ENCODE data around the gene EFHD1.

The EFHD1 gene

DNA sequence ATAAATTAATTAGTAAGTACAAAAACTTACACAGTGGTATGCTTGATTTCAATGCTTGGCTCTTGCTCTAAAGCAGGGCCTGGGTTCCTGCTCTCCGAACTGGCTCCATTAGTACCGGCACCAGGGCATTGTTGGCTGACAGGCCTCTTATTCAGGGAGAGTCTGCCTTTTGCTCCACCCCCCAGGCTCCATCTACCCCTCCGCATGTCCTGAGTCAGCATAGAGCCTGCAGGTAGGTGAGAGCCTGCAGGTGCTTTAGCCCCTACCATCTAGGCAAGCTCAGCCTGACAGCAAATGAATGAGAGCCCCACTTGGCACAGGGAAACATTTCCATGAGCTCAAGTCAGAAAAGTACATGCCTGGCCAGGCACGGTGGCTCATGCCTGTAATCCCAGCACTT lies 35.1 kb upstream of the EFHD1 start:
- no peak overlapping the region for H3K27ac ChIP-seq (ENCODE audit: insufficient read depth, low read depth, low read length, poor library complexity, severe bottlenecking)
- H3K4me3 ChIP-seq (ENCODE audit: insufficient read depth, low read depth, low read length), result no peak overlapping the region
- 83 to 84% methylated on average over 4 of the region's 4 CpGs for WGBS, 2 experiments
- no peaks in the 10 kb centered on the region for H3K36me3 ChIP-seq (ENCODE audit: control insufficient read depth, insufficient read depth, low read length)
- H3K9me3 ChIP-seq (ENCODE audit: control insufficient read depth, low read length), result no peaks in the 10 kb centered on the region
- no peaks in the 10 kb centered on the region for H3K4me1 ChIP-seq (ENCODE audit: control insufficient read depth, insufficient read depth, low read length)
- H3K27me3 ChIP-seq (ENCODE audit: control insufficient read depth, insufficient read depth, low read length, poor library complexity, severe bottlenecking), result no peaks in the 10 kb centered on the region

DNA sequence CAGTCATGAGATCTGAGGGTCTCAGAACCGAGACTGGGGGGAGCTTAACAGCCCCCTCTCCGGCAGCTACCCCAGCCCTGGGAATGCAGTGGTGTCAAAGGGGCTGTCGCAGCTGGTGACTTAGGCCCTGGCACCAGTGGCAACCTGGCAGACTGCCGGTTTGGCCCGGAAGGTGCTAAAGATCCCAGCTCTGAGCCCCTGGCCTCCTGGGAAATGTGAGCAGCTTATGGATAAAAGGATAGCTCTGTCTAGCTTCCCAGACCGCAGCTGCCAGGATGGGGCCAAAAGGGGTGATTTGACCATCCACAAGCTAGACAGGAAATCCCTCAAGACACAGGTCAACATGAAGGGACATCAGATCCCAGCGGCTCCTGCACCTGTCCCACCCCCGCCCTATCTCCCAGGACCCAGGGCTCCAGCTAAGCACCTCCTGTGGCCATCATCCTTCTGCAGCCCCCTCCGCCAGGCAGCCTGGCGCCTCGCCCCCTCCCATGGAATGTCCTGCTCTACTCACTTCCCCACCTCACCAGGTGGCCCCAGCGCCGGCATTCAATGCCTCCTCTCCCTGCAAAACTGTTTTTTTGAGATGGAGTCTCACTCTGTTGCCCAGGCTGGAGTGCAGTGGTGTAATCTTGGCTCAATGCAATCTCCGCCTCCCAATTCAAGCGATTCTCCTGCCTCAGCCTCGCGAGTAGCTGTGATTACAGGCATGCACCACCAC lies 33.2 kb upstream of the EFHD1 start:
- H3K4me3 ChIP-seq (ENCODE audit: insufficient read depth, low read depth, low read length), result no peak overlapping the region
- H3K27me3 ChIP-seq (ENCODE audit: control insufficient read depth, insufficient read depth, low read length, poor library complexity, severe bottlenecking), result no peaks in the 10 kb centered on the region
- no peaks in the 10 kb centered on the region for H3K9me3 ChIP-seq (ENCODE audit: control insufficient read depth, low read length)
- H3K27ac ChIP-seq (ENCODE audit: insufficient read depth, low read depth, low read length, poor library complexity, severe bottlenecking), result no peak overlapping the region
- H3K36me3 ChIP-seq (ENCODE audit: control insufficient read depth, insufficient read depth, low read length), result no peaks in the 10 kb centered on the region
- H3K4me1 ChIP-seq (ENCODE audit: control insufficient read depth, insufficient read depth, low read length), result no peaks in the 10 kb centered on the region
- 87 to 88% methylated on average over 17 of the region's 17 CpGs for WGBS, 2 experiments

DNA sequence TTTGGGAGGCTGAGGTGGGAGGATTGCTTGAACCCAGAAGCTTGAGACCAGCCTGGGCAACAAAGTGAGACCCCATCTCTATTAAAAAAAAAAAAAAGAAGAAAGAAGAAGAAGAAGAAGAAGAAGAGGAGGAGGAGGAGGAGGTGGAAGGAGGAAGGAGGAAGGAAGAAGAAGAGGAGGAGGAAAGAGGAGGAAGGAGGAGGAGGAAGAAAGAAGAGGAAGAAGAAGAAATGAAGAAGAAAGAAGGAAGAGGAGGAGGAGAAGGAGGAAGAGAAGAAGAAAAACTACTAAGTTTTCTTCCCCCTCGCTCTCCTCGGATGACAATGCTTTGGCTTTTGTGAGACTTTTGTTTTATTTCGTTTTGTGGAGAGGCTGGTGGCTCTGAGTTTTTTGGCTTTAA lies 30.1 kb upstream of the EFHD1 start:
- H3K27ac ChIP-seq (ENCODE audit: insufficient read depth, low read depth, low read length, poor library complexity, severe bottlenecking), result no peak overlapping the region
- no peaks in the 10 kb centered on the region for H3K36me3 ChIP-seq (ENCODE audit: control insufficient read depth, insufficient read depth, low read length)
- no peaks in the 10 kb centered on the region for H3K4me1 ChIP-seq (ENCODE audit: control insufficient read depth, insufficient read depth, low read length)
- H3K9me3 ChIP-seq (ENCODE audit: control insufficient read depth, low read length), result no peaks in the 10 kb centered on the region
- H3K4me3 ChIP-seq (ENCODE audit: insufficient read depth, low read depth, low read length), result no peak overlapping the region
- no peaks in the 10 kb centered on the region for H3K27me3 ChIP-seq (ENCODE audit: control insufficient read depth, insufficient read depth, low read length, poor library complexity, severe bottlenecking)
- WGBS, 2 experiments, result 77 to 100% methylated on average over 1 to 3 of the region's 3 CpGs

DNA sequence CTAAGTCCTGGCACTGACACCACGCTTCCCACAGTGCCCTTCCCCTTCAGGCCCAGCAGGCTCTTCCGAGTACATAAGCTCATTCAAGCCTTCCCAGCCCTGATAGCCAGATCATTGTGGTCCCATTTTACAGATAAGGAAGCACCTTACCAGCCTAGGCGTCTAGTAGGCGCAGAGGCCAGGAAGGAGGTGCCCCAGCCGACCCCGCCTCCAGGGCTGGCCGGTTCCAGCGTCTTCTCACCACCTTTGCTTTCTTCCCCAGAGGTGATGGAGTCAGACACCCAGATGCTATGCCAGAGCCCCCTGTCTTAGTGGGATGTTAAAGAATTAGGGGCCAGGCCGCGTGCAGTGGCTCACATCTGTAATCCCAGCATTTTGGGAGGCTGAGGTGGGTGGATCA lies 28.9 kb upstream of the EFHD1 start:
- 90 to 93% methylated on average over 10 of the region's 10 CpGs for whole genome bisulfite sequencing, 2 experiments
- no peaks in the 10 kb centered on the region for H3K36me3 ChIP-seq (ENCODE audit: control insufficient read depth, insufficient read depth, low read length)
- no peak overlapping the region for H3K27ac ChIP-seq (ENCODE audit: insufficient read depth, low read depth, low read length, poor library complexity, severe bottlenecking)
- no peak overlapping the region for H3K4me3 ChIP-seq (ENCODE audit: insufficient read depth, low read depth, low read length)
- H3K4me1 ChIP-seq (ENCODE audit: control insufficient read depth, insufficient read depth, low read length), result no peaks in the 10 kb centered on the region
- no peaks in the 10 kb centered on the region for H3K27me3 ChIP-seq (ENCODE audit: control insufficient read depth, insufficient read depth, low read length, poor library complexity, severe bottlenecking)
- no peaks in the 10 kb centered on the region for H3K9me3 ChIP-seq (ENCODE audit: control insufficient read depth, low read length)

DNA sequence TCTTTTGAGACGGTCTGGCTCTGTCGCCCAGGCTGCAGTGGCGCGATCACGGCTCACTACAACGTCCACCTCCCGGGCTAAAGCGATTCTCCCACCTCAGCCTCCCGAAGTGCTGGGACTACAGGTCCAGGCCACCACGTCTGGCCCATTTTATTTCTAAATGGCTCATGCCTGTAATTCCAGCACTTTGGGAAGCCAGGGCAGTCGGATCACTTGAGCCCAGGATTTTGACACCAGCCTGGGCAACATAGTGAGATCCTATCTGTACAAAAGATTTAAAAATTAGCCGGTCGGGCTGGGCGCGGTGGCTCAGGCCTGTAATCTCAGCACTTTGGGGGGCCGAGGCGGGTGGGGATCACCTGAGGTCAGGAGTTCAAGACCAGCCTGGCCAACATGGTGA lies 26.4 kb upstream of the EFHD1 start:
- Histone ChIP-seq H3K4me1 (ENCODE audit: control insufficient read depth, insufficient read depth, low read length) (peaks cover 3% of the 10 kb centered on the region), H3K27me3 (ENCODE audit: control insufficient read depth, insufficient read depth, low read length, poor library complexity, severe bottlenecking) (no peaks in the 10 kb centered on the region), H3K4me3 (ENCODE audit: insufficient read depth, low read depth, low read length) (no peak overlapping the region), H3K36me3 (ENCODE audit: control insufficient read depth, insufficient read depth, low read length) (no peaks in the 10 kb centered on the region), H3K27ac (ENCODE audit: insufficient read depth, low read depth, low read length, poor library complexity, severe bottlenecking) (no peak overlapping the region), H3K9me3 (ENCODE audit: control insufficient read depth, low read length) (no peaks in the 10 kb centered on the region)
- 92% methylated on average over 17 of the region's 17 CpGs for WGBS, 2 experiments

DNA sequence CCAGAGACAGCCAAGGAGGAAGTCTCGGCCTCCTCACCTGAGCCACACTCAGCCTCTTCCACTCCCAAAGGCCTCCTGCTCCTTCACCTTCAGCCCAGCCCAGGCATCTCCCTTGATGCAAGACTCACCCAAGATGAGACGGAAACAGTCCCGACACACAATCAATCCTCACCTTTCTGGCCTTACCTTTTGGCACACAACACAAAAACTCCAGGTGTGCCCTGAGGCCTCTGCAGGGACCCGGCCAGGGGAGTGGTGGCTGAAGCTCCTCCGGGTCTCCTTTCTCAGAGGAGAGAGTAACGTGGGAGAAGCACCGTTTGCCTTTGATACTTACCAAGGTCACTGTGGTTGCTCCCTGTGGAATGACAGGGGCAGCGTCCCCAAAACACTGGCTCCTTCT lies 23.8 kb upstream of the EFHD1 start:
- Histone ChIP-seq H3K27me3 (ENCODE audit: control insufficient read depth, insufficient read depth, low read length, poor library complexity, severe bottlenecking) (no peaks in the 10 kb centered on the region), H3K4me3 (ENCODE audit: insufficient read depth, low read depth, low read length) (no peak overlapping the region), H3K9me3 (ENCODE audit: control insufficient read depth, low read length) (no peaks in the 10 kb centered on the region), H3K27ac (ENCODE audit: insufficient read depth, low read depth, low read length, poor library complexity, severe bottlenecking) (no peak overlapping the region), H3K4me1 (ENCODE audit: control insufficient read depth, insufficient read depth, low read length) (peaks cover 3% of the 10 kb centered on the region), H3K36me3 (ENCODE audit: control insufficient read depth, insufficient read depth, low read length) (no peaks in the 10 kb centered on the region)
- 89 to 91% methylated on average over 8 of the region's 8 CpGs for WGBS, 2 experiments

DNA sequence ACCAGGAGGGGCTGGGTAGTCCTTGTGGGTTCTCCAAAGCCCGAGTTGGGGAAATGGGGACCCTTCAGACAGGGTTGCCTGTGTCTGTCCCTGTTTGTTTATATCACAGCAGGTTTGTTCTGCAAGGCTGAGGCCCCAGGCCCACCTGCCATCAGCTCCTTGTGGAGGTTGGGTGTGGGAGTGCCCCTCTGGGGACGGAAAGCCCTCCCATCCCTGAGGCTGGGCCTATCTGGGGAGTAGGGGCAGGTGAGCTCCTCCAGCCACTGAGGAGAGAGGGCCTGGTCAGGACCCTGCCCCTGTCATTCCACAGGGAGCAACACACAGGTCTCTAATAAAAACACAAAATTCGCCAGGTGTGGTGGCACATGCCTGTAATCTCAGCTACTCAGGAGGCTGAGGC lies 23.3 kb upstream of the EFHD1 start:
- no peak overlapping the region for H3K27ac ChIP-seq (ENCODE audit: insufficient read depth, low read depth, low read length, poor library complexity, severe bottlenecking)
- 88 to 89% methylated on average over 3 of the region's 3 CpGs for WGBS, 2 experiments

DNA sequence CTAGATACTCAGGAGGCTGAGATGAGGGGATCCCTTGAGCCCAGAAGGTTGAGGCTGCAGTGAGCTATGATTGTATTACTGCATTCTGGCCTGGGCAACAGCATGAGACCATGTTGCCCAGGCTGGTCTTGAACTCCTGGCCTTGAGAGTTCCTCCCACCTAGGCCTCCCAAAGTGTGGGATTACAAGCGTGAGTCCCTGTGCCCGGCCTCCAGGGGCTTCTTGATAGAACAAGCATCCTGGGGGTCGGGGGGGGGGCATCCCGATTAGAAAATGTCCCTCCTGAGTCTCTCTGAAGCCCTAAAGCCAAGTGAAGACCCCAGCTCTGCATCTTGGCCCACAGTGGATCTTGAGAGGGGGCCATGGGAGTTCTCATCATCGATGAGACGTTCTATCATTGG lies 22.3 kb upstream of the EFHD1 start:
- peaks cover 3% of the 10 kb centered on the region for H3K4me1 ChIP-seq (ENCODE audit: control insufficient read depth, insufficient read depth, low read length)
- 79 to 84% methylated on average over 6 of the region's 6 CpGs for WGBS, 2 experiments
- no peaks in the 10 kb centered on the region for H3K9me3 ChIP-seq (ENCODE audit: control insufficient read depth, low read length)
- no peaks in the 10 kb centered on the region for H3K27me3 ChIP-seq (ENCODE audit: control insufficient read depth, insufficient read depth, low read length, poor library complexity, severe bottlenecking)
- H3K4me3 ChIP-seq (ENCODE audit: insufficient read depth, low read depth, low read length), result no peak overlapping the region
- no peaks in the 10 kb centered on the region for H3K36me3 ChIP-seq (ENCODE audit: control insufficient read depth, insufficient read depth, low read length)
- H3K27ac ChIP-seq (ENCODE audit: insufficient read depth, low read depth, low read length, poor library complexity, severe bottlenecking), result no peak overlapping the region

More for the DNA sequence above, 23.3 kb upstream of the EFHD1 start:
- Histone ChIP-seq H3K4me3 (ENCODE audit: insufficient read depth, low read depth, low read length) (no peak overlapping the region), H3K36me3 (ENCODE audit: control insufficient read depth, insufficient read depth, low read length) (no peaks in the 10 kb centered on the region), H3K27me3 (ENCODE audit: control insufficient read depth, insufficient read depth, low read length, poor library complexity, severe bottlenecking) (no peaks in the 10 kb centered on the region), H3K9me3 (ENCODE audit: control insufficient read depth, low read length) (no peaks in the 10 kb centered on the region), H3K4me1 (ENCODE audit: control insufficient read depth, insufficient read depth, low read length) (peaks cover 3% of the 10 kb centered on the region)

DNA sequence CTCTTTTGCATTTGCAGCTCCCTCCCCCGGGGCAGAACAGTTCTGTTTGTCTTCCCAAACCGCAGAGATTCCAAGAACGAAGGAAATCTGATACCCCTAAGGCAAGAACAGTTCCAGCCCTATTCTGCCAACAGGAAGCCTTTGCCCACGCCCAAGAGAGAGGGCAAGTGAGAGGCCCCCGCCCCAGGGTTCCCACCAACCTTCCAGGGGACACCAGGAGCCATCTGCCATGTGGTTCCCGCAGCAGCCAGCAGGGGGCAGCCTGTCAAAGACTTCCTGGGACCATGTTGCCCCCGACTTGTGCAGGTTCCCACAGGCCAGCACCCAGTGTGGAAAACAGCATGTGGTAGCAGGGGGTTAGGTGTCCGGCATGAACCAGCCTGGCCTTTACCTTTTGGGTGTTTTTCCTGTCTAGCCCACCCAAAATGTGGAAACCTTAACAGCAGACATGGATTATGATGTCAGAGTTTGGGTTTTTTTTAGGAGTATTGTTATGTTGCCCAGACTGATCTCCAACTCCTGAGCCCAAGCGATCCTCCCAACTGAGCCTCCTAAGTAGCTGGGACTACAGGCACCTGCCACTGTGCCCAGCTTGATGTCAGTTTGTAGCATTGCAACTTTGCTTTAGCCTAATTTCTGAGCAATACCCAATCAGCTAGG lies 21.7 kb upstream of the EFHD1 start:
- 46 to 52% methylated on average over 9 of the region's 9 CpGs for WGBS, 2 experiments

DNA sequence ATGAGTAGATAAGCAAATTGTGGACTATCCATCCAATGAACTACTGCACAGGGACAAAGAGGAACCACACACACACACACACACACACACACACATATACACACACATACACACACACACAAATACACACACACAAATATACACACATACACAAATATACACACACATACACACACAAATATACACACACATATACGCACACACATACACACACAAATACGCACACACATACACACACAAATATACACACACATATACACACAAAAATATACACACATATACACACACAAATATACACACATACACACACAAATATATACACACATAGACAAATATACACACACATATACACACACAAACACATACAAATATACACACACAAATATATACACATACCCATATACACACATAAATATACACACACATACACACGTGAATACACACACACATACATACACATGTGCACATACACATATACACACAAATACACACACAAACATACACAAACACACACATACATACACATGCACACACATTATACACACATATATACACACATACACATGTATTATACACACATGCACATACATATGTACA lies 19.8 kb upstream of the EFHD1 start:
- Histone ChIP-seq H3K27me3 (ENCODE audit: control insufficient read depth, insufficient read depth, low read length, poor library complexity, severe bottlenecking) (no peaks in the 10 kb centered on the region), H3K4me1 (ENCODE audit: control insufficient read depth, insufficient read depth, low read length) (peaks cover 3% of the 10 kb centered on the region)
- 69 to 73% methylated on average over 3 of the region's 3 CpGs for WGBS, 2 experiments

More for the DNA sequence above, 21.7 kb upstream of the EFHD1 start:
- Histone ChIP-seq H3K36me3 (ENCODE audit: control insufficient read depth, insufficient read depth, low read length) (no peaks in the 10 kb centered on the region), H3K27me3 (ENCODE audit: control insufficient read depth, insufficient read depth, low read length, poor library complexity, severe bottlenecking) (no peaks in the 10 kb centered on the region), H3K4me1 (ENCODE audit: control insufficient read depth, insufficient read depth, low read length) (peaks cover 3% of the 10 kb centered on the region), H3K27ac (ENCODE audit: insufficient read depth, low read depth, low read length, poor library complexity, severe bottlenecking) (no peak overlapping the region), H3K4me3 (ENCODE audit: insufficient read depth, low read depth, low read length) (no peak overlapping the region), H3K9me3 (ENCODE audit: control insufficient read depth, low read length) (no peaks in the 10 kb centered on the region)

More for the DNA sequence above, 19.8 kb upstream of the EFHD1 start:
- no peak overlapping the region for H3K27ac ChIP-seq (ENCODE audit: insufficient read depth, low read depth, low read length, poor library complexity, severe bottlenecking)
- H3K4me3 ChIP-seq (ENCODE audit: insufficient read depth, low read depth, low read length), result no peak overlapping the region
- no peaks in the 10 kb centered on the region for H3K9me3 ChIP-seq (ENCODE audit: control insufficient read depth, low read length)
- no peaks in the 10 kb centered on the region for H3K36me3 ChIP-seq (ENCODE audit: control insufficient read depth, insufficient read depth, low read length)
